Mammary epithelial cell (primary cell): ENCODE data around the gene SCO2.

ENCODE experiments used
- CTCF ChIP-seq, 2 donors: IDR thresholded peaks in 1 of 2; conservative IDR thresholded peaks in 1 of 2; 2 replicates each; pipeline ENCODE4 v1.5.1; 2011 to 2012; ENCODE audit warnings: inconsistent platforms in 2 of 2, low read length in 2 of 2, mild to moderate bottlenecking in 2 of 2, control low read depth in 1 of 2, low read depth in 1 of 2; ENCODE audit not compliant: insufficient read depth in 1 of 2; ENCODE audit errors: extremely low read depth in 1 of 2
- EZH2 ChIP-seq: IDR thresholded peaks from 2 replicates; pipeline ENCODE4 v1.6.1; 2012; ENCODE audit warnings: low read length, inconsistent platforms, borderline replicate concordance

DNA sequence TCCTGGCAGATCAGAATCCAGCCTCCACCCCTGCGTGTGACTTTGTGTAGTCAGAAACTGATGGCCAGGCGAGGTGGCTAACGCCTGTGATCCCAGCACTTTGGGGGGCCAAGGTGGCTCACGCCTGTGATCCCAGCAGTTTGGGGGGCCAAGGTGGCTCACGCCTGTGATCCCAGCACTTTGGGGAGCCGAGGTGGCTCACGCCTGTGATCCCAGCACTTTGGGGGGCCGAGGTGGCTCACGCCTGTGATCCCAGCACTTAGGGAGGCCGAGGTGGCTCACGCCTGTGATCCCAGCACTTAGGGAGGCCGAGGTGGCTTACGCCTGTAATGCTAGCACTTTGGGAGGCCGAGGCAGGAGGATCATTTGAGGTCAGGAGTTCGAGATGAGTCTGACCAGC is 12.2 kb downstream of the SCO2 start:
- TF ChIP-seq CTCF (conservative IDR thresholded peaks at IDR 0.05 in 1 of 2, IDR thresholded peaks at IDR 0.05 in 1 of 2; ENCODE audit: extremely low read depth in 1 of 2, insufficient read depth in 1 of 2, low read depth in 1 of 2, low read length in 2 of 2) (no peak), EZH2 (no peak)
